ENCODE data around the gene NEIL1.
"Not testable (repeated sequence)": the region's sequence is repeated elsewhere in the genome, so short reads cannot be mapped to it uniquely, and the experiment has no call there.

Gene NEIL1, protein sequence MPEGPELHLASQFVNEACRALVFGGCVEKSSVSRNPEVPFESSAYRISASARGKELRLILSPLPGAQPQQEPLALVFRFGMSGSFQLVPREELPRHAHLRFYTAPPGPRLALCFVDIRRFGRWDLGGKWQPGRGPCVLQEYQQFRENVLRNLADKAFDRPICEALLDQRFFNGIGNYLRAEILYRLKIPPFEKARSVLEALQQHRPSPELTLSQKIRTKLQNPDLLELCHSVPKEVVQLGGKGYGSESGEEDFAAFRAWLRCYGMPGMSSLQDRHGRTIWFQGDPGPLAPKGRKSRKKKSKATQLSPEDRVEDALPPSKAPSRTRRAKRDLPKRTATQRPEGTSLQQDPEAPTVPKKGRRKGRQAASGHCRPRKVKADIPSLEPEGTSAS

DNA sequence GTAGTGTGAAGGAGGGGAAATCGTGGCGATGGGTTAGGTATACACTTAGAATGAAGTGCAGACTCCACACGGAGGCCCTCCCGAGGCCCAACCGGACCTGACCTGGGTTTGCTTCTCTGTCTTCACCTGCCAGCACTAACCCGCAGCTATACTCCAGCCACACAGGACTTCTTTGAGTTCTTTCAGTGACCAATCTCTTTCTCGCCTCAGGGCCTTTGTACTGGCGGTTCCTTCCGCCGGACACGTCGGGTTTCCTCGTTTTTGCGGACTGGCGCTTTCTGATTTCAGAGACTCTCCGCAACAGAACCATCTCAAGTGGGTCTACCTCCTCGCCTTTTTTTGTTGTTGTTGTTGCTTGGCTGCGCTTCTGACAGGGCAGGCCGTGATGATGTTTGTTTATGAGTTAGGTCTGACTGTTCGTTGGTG, at the start of gene NEIL1:
NEIL1 (plus strand) TSS at position 244 of the 426 bp plus-strand sequence. CDS start 1,867 bp downstream, outside the sequence.
- DNase-seq: no peak

DNA sequence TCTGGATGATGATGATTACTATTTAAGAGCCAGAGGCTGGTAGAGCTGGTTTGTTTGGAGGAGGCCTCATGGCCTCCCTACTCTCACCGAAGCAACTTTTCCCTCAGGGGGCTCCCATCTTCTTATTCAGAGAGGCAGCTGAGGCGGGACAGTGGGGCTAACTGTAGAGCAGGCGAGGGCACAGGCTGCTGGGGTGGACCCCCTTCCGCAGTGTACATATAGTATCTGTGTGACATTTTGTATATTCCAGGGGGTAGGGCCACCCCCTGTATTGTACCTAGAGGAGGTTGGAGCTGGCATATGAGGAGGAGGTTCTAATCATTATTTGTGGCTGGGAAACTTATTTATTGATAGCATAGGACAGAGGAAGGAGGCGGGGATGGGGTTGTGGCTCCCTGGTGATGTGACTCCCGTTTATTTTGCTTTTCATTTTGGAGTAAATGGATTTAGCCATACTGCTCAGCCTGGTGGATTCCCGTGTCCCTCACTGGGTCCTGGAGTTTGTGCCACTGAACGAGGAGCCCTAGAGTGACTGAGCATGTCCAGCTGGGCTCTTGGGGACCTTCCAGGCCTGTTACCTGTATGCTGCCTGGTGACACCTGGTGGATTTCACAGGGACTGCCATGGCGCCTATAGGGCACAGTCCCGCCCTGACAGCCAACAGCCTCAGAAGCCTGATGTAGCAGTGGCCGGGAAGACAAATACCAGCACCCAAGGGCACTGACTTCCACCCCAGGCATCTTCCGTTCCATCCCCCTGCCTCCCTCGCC, 48.1 kb upstream of the NEIL1 start:
- DNase-seq: not testable (repeated sequence)

DNA sequence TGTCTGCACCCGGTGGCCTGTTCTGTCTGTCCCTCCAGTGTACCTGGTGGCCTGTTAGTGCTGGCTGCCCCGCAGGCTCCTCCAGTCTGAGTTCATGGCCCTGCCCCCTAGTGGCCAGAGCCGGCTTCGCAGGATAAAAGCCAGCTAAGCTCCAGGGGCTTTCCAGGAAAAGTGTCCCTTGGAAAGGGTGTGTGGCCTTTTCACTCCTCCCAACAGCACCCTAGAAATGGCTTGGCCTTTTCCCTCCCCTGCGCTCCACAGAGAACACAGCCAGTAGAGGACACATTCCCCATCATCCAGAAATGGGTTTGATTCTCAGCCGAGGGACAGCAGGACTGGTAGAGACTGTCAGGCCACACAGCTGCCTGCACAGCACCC, 47.5 kb upstream of the NEIL1 start:
- DNase-seq: peak; percentile 75

DNA sequence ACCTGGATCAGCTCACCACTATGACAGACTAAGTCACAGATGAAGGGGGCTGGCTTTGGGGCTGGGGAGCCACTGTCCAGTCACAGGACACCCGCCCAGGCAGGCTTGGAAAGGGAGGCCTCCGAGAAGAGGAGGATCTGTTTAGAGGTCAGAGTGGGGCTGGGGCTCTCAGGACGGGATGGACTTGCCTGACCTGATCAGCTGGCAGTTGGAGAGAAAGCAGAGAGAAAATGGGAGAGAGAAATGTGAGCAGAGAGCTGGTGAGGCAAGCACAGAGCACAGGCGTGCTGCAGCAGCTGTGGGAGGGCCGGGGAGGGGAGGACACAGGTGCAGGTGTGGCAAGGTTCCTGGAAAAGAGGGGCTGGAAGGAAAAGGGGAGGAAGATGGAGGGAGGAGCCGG, 46.8 kb upstream of the NEIL1 start:
- DNase-seq: not testable (repeated sequence)

DNA sequence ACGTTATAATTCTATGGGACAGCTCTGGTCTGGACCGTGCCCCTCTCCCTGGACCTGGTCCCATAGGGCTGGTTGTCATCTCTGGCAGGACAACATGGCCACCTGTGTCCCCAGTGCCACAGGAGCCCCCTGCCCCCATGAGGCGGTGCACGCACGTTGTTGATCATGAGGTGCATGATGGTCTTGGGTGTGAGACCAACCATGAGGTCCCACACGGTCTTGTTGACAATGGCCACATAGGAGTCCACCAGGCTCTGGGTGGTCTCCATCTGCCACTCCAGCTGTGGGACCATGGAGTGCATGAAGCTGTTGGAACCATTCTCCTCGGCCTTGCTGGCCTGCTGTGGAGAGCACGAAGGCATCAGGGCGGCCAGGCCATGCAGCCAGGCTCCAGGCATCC, 44.5 kb upstream of the NEIL1 start:
- DNase-seq: no peak

DNA sequence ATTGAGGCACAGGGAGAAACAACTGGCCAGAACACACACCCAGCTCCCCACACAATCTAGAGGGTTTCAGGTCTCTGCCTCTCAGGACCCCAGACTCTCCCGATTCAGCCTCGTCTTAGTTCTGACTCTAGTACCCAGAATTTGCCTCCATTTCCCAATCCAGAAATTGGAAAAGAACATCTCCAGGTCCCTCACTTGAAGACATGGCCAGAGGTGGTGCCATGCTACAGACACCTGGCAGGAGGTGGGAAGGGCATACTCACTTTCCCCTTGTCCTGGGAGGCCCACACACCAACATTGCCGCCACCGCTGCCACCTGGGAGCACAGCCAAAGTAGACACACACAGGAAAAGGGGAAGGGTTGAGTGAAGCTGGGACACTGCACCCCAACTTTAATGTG, 44.1 kb upstream of the NEIL1 start:
- DNase-seq: not testable (repeated sequence)

DNA sequence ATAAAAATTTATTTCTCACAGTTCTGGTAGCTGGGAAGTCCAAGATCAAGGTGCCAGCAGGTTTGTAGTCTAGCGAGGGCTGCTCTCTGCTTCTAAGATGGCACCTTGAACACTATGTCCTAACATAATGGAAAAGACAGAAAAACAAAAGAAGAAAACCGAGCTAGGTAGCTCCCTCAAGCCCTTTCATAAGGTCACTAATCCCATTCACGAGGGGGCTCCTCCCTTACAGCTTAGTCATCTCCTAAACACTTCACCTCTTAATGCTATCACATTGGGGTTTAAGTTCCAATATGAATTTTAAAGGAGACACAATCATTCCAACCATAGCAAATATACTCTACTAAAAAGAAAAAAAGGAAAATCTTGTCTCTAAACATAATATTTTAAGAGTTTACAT, 40.7 kb upstream of the NEIL1 start:
- no peak for DNase-seq

DNA sequence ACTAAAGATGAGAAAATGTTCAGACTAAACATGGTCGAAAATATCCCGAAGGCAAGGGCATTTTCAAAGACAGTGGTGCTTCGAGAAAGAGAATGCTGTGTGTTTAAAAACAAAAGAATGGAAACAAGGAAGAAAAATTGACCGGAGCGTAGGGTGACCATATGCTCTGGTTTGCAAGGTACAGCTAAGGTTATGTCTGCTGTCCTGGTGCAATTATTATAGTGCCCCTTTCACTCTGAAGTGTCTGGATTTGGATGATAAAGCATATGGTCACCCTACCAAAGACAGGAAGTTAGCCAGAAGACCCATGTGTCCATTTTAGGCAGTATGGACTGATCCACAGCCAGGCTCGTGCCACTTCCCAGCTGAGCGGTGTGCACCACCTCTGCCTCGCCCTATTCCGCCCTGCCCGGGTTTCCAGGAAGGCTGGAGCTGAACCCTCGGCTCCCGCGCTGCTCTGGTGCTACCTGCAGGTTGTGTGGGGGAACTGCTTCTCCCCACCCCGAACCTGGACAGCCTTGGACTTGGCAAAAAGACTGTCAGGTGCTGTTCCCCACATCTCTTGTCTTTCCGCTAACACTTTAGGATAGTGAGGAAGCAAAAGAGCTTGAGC, 39.0 kb upstream of the NEIL1 start:
- DNase-seq: peak; percentile 4

DNA sequence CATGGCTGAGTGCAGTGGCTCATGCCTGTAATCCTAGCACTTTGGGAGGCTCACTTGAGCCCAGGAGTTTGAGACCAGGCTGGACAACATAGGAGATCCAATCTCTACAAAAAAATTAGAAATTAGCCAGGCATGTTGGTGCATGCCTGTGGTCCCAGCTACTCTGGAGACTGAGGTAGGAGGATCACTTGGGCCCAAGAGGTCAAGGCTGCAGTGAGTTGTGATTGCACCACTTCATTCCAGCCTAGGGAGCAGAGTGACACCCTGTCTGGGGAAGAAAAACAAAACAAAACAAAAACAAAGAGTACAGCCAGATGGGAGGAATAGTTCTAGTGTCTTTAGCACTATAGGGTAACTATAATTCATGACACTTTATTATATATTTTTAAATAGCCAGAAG, 37.1 kb upstream of the NEIL1 start:
- DNase-seq: no peak

DNA sequence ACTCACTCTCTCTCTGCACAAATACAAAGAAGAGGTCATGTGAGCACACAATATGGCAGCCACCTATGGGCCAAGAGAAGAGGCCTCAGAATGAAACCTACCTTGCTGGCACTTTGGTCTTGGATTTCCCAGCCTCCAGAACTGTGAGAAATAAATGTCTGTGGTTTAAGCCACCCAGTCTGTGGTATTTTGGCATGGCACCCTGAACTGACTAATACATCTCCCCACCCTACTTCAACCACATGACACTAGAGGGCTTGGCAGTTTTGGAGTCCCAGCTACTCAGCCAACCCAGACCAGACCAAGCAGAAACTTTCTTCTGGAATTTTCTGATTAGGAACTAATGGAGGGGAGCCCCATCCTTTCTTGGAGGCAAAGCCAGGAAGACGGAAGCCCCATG, 34.3 kb upstream of the NEIL1 start:
- DNase-seq: not testable (repeated sequence)

DNA sequence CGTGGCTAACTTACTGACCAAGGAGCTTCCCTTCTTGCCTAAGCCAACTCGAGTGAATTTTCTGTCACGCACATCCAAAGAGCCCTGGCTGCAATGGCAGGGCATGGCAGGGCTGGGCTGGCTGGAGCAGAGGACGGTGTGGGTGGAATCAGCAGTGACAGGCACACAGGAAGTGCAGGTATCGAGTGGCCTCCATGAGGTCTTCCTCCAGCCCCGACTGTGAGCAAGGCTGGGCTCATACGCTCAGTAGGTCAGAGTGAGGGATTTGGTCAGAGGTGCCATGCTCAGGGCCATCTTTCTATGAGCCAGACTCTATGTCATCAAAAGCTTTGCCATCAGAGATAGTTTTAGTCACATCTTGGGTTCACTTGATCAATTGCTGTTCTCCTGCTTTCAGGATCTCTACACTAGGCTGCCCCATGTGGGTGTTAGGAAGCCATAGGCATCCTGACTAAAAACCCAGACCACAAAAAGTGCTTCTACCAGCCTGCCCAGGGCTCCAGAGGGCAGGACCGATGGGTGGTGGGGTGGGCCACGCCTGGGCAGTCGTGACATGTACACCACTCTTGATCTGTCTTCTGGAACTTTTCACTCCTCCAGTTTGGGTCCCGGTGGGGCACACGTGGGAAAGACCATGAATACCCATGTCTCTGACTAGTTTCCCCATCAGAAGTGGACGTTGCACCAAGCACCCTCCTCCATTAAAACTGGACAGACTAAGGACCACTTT, 33.6 kb upstream of the NEIL1 start:
- DNase-seq: no peak

DNA sequence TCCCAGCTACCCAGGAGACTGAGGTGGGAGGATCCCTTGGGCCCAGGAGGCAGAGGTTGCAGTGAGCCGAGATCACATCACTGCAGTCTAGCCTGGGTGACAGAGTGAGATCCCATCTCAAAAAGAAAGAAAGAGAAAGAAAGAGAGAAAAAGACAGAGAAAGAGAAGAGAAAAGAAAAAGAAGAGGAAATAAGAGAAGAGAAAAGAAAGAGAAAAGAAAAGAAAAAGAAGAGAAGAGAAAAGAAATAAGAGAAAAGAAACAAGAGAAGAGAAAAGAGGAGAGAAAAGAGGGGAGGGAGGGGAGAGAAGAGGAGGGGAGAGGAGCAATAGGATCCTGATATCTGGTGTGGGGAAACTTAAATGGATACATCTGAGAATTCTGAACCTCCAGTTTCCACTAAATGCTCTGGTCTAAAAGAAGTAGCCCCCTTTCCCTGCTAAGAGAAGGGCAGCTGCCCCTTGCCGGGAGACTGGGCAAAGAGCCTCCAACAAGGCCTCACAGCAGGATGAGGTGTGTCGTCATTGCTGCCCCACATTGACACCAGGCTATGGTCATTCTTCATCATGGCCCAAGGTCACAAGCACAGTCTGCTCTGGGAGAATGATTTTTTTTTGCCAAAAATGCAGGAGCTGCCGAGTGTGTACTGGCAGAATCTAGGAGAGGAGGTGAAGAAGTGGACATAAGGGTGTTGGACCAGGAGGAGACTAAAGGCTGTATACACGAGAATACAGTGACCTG, 32.1 kb upstream of the NEIL1 start:
- no peak for DNase-seq

DNA sequence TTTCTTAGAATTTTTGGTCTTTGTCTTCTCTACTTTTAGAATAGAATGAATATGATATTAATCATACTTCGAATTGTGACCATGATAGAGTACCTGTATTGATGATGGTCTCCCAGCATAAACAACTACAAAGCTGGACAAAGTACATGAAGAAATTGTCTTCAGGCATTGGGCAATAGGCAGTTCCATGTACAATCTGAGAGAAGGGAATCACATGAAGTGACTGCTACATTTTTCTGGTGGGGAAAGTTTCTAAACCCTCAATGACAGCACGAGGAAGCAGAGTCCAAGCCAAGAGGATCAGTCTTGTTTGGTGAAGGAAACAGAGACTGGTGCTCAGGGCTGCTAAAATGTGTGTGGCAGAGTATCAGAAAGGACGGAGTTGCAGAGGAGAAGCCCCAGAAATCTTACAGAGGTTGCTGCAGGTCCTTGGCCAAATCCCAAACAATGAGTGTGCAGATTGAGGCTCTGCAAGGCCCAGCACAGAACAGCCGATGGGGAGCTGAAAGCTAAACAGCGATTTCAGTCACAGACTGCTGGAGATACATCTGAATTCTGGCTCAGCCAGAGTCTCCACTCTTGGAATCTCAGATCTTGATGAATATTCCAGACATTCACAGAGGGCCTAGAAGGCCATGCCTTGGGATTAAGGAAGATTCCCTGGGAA, 27.5 kb upstream of the NEIL1 start:
- not testable (repeated sequence) for DNase-seq

DNA sequence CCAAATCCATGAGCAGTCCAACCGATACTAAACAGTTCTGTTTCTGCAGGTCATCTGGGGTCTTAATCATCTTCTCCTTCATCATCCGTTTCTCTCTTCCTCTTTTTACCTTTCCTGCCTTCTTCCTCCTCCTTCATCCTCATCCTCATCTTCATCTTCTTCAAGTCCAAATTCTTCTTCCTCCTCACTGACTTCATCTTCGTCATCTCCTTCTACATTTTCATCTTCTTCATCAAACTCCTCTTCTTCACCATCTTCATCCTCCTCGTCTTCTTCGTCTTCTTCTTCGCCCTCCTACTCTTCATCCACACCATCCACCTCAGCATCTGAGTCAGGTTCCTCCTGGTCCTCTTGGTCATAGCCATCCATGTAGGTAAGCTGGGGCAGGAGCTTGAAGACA, 25.1 kb upstream of the NEIL1 start:
- no peak for DNase-seq

DNA sequence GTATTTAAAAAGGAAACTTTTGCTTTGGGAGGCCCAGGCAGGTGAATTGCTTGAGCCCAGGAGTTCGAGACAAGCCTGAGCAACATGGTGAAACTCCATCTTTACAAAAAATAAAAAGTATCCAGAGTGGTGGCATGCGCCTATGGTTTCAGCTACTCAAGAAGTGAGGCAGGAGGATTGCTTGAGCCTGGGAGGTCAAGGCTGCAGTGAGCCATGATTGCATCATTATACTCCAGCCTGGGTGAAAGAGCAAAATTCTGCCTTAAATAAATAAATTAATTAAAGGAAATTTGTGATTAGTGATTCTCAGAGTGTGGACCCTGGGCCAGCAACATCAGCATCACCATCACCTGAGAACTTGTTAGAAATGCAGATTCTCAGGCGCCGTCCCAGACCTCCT, 20.9 kb upstream of the NEIL1 start:
- DNase-seq: no peak

DNA sequence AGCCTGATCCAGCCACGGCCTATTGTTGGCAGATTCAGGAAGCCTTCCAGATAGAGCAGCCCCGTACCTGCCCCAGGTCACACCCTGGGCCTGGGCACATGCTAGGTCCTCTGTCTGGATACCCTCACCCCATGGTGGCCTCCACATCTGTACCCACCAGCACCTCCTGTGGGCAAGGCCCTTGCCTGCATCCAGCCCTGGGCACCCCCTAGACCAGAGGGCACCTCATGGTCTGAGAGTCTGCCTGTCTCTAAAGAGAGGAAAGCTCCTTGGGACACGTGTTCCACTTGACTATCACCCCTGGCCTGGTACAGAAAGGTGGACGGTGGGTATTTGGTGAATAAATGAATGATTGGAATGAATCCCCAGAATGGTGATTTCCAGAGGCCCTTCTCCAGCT, 19.8 kb upstream of the NEIL1 start:
- DNase-seq: no peak

DNA sequence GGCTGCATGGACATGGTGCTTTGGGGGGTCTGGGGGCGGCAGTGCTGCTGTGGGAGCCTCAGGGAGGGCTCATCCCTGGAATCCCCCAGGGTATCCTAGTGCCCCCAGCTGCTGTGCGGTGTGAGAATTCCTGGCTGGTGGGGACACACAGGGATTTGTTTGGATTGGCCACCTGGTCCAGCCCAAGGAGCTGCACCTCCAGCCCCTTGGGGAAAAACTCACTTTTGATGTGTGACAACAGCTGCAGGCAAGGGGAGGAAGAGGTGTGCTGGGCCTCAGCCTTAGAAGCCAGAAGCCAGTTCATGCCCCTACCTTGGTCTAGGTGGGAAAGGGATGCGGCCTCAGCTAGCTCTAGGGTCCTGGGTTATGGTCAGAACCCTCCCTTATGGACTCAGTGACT, 19.3 kb upstream of the NEIL1 start:
- no peak for DNase-seq

DNA sequence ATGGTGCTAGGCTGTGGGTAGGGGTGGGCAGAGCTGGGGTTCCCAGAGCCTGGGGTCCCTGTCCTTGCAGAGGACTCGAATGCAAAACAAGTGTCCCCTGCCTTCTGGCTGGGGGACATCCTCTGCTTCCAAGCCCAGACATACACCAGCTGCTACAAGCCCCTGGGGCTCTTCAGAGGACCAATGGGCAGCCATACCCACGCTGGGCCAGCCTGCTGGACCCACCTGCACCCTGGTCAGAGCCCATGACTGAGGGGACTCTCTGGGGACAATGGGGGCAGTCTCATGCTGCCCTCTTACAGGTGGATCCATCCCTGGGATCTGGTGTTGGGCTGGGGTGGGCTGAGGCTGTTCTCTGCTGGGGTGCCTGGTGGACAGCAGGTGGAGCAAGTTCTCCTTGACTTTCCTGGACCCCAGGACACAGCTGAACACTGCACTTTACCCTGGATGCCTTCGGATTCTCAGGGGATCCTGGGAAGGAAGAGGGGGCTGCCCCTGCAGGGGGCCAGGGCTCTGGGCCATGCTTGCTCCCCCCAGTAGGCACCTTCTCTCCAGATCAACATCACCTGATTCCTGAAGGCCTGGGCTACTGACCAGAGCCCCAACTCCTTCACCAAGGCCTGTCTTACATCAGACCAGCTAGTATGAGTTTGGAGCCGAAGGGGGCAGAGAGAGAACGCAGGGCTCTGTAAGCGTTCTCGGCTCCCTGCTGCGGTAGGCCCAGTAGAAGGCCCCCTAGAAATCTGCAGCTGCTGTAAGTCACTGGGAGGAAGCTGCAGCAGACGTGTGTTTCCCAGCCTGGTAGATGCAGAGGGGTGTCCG, 18.1 kb upstream of the NEIL1 start:
- no peak for DNase-seq

DNA sequence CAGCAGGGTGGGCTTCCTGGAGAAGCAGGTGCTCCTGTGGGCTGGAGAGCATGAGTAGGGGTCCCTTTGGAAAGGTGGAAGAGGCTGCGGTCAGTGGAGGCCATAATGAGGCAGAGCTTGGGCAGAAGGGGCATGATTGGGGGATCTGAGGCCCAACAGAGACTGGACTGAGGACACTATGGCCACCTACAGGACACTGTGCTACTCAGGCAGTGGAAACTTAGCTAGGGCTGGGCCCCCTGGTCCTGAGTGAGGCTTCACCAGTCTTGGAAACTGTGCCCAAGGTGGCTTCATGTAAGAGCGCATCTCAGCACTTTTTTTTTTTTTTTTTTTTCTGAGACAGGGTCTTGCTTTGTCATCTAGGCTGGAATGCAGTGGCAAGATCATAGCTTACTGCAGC, 17.3 kb upstream of the NEIL1 start:
- no peak for DNase-seq

DNA sequence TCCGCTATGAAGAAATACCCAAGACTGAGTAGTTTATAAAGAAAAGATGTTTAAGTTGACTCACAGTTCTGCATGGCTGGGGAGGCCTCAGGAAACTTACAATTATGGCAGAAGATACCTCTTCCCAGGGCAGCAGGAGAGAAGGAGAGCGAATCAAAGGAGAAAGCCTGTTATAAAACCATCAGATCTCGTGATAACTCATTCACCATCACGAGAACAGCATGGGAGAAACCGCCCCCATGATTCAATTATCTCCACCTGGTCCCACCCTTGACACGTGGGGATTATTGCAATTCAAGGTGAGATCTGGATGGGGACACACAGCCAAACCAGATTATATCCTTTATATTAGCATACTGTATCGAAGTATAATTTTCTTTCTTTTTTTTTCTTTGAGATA, 14.7 kb upstream of the NEIL1 start:
- DNase-seq: not testable (repeated sequence)
